ENCODE measurements around the gene MBIP. TPM values are rescaled to one million over a fixed set of nuclear protein-coding genes. Genes with fewer than 3 reads are reported as not detected.

Gene MBIP
- total RNA-seq, 1 donor from 2014 or later, result 20.3 TPM

DNA sequence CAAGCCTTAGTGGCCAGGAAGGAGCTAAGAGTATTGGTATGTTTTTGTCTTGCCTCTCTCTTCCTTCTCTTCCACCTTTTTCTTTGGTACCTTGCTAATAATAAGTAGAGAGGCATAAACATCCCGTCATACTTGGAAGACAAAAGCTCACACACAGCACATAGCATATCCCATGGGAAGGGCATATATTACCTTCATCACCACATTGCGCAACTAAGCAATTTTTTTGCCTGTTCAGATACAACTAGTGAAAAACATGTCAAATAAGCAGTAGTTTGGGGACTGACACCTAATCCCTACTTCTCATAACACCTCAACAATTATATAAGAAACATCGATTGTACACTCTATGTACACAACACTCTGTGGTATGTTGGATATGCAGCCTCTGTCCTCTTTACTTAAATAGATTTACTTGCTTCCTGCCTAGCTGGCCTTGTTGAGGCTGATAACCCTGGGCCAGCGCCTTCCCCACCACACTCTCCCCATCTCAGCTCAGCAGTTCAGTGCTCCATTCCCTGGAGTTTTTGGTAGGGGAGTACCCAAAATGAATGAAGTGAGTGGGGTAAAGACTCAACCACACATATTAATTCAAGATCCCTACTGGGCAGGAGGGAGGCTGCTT lies 35.4 kb downstream of the MBIP start:
- TF ChIP-seq, protein P1, sequence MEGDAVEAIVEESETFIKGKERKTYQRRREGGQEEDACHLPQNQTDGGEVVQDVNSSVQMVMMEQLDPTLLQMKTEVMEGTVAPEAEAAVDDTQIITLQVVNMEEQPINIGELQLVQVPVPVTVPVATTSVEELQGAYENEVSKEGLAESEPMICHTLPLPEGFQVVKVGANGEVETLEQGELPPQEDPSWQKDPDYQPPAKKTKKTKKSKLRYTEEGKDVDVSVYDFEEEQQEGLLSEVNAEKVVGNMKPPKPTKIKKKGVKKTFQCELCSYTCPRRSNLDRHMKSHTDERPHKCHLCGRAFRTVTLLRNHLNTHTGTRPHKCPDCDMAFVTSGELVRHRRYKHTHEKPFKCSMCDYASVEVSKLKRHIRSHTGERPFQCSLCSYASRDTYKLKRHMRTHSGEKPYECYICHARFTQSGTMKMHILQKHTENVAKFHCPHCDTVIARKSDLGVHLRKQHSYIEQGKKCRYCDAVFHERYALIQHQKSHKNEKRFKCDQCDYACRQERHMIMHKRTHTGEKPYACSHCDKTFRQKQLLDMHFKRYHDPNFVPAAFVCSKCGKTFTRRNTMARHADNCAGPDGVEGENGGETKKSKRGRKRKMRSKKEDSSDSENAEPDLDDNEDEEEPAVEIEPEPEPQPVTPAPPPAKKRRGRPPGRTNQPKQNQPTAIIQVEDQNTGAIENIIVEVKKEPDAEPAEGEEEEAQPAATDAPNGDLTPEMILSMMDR (IDR thresholded peaks at IDR 0.05; ENCODE audit: insufficient read depth, low read length, poor library complexity, severe bottlenecking), result no peak
- H3K27me3 ChIP-seq (ENCODE audit: control insufficient read depth, insufficient read depth, low read length), result no peaks in the 10 kb centered on the region
- H3K36me3 ChIP-seq (ENCODE audit: control insufficient read depth, insufficient read depth, low read length), result no peaks in the 10 kb centered on the region
- no peak for DNase-seq (ENCODE audit: low read depth)
- H3K4me3 ChIP-seq (ENCODE audit: low read depth, low read length), result no peak overlapping the region

DNA sequence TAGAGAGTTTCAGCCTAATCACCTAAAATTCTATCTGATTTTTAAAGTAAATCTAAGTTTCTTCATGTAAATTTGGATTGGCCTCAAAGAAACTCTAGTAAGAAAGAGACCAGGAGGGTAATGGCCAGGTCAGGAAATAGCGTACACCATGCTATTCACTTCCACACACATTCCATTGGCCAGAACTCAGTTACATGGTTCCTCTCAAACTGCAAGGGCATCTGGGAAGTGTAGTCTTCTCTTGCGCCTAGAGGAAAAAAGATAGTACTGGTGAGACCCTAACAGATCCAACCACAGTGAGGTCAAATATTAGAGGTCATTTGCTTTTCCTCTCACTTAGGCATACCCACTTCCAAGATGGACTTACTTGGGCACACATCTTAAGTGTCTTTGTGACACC lies 39.1 kb downstream of the MBIP start:
- Histone ChIP-seq H3K4me3 (ENCODE audit: low read depth, low read length) (no peak overlapping the region), H3K27me3 (ENCODE audit: control insufficient read depth, insufficient read depth, low read length) (no peaks in the 10 kb centered on the region), H3K36me3 (ENCODE audit: control insufficient read depth, insufficient read depth, low read length) (no peaks in the 10 kb centered on the region)
- DNase-seq (ENCODE audit: low read depth), result no peak
- TF ChIP-seq, protein P1 (IDR thresholded peaks at IDR 0.05; ENCODE audit: insufficient read depth, low read length, poor library complexity, severe bottlenecking), result no peak

DNA sequence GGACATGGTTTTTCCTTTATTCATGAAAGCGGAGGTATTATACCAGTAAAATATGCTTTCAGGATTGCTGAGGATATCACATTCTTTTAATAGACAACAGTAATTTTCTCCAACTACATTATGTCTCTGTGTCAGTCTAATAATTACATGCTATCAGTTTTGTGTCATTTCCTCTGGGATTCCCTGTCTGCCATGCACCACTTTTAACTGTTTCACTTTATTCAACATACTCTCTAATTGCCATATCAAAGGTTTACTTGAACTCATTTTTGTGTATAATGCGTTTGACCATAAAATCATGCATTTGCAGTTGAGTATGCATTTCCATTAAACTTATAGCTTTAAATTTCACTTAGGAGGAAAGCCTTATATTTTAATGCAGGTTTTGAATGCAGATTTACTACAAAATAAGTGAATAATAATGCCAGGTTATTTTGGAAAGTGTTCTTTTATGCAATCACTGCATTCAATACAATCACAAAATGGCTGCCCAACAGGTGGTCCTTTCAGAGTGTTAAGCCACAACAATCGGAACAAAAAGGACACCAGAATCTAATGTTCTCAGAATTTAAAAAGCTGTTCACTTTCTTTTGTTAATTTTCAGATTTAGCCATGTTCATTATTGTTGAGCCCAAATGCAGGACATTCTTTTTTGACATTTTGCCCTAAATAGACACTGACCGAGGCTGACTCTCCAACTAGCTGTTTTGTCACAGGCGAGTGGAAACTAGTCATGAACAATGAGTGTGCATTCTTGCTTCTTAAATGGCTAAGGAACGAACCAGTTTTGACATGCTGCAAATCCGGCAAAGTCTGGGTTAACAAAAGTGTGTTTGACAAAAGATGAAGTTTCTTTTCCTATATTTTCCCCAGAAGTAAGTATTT lies 40.9 kb downstream of the MBIP start:
- Histone ChIP-seq H3K4me3 (ENCODE audit: low read depth, low read length) (no peak overlapping the region), H3K27me3 (ENCODE audit: control insufficient read depth, insufficient read depth, low read length) (no peaks in the 10 kb centered on the region), H3K36me3 (ENCODE audit: control insufficient read depth, insufficient read depth, low read length) (no peaks in the 10 kb centered on the region)
- TF ChIP-seq, protein P1 (IDR thresholded peaks at IDR 0.05; ENCODE audit: insufficient read depth, low read length, poor library complexity, severe bottlenecking), result no peak
- DNase-seq (ENCODE audit: low read depth), result no peak

DNA sequence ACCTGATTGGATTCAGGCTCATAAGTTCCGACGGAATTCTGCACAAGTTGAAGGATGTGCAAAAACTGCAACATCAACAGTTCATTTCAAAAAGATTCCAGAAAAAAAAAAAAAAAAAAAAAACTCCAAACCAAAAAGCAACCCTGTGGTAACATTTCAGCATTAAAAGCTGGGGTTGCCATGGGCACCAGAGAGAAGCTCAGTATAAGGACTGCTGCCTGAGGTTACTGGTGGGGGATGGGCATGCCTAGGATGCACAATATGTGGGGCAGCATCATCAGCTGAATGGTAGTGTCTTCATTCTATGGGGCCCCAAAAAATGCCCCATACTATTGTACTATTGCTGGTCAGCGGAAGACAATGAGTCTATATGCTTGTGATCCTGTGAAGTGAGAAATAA lies 44.7 kb downstream of the MBIP start:
- TF ChIP-seq, protein P1 (IDR thresholded peaks at IDR 0.05; ENCODE audit: insufficient read depth, low read length, poor library complexity, severe bottlenecking), result no peak
- H3K4me3 ChIP-seq (ENCODE audit: low read depth, low read length), result no peak overlapping the region
- no peaks in the 10 kb centered on the region for H3K36me3 ChIP-seq (ENCODE audit: control insufficient read depth, insufficient read depth, low read length)
- peaks cover 11% of the 10 kb centered on the region for H3K27me3 ChIP-seq (ENCODE audit: control insufficient read depth, insufficient read depth, low read length)
- DNase-seq (ENCODE audit: low read depth), result no peak

DNA sequence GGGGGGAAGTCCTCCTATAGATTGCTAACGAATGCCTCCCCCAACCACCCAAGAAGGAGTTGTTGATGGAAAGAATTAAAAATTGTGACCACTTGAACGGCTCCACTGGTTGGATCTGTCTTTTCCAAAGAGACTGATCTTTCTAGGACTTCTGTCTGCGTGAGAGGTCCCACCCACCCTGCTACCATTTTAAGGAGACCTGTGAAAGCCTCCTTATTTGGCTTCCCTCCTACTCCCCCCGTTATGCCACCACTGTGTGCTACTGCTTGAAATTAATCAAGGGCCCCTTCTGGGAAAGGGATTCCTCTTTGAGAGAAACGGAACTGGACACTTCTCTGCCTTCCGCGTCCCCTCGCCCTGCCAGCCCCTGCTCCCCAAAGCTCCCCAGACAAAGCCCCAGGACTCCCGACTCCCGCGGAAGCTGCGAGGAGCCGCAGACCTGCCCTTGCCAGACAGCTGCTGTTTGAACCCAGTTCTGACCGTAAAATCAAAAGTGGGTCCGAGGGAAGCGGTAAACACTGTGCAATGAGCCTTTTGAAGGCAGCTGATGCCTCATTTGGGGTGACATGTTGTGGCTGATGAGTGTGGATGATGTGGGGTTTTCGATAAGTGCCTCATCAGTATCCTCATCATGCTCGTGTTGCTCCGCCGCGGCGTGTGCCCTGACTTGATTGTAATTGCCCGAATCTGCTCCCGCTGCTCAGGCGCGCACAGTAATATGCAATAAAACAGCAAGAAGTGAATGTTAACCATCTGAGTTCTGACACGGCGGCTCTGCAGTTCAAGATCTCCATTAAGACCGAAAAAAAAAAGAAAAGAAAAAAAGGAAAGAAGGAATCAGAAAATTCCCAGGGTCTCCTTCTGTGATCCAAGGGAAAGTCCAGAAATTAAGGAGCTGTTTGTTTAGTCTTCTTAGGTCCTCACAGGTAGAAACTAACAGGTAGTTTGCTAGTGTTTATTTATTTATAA lies 48.2 kb downstream of the MBIP start:
- TF ChIP-seq, protein P1 (IDR thresholded peaks at IDR 0.05; ENCODE audit: insufficient read depth, low read length, poor library complexity, severe bottlenecking), result no peak
- DNase-seq (ENCODE audit: low read depth), result no peak
- H3K27me3 ChIP-seq (ENCODE audit: control insufficient read depth, insufficient read depth, low read length), result peaks cover 11% of the 10 kb centered on the region
- H3K36me3 ChIP-seq (ENCODE audit: control insufficient read depth, insufficient read depth, low read length), result no peaks in the 10 kb centered on the region
- peak overlapping the region; percentile 39 for H3K4me3 ChIP-seq (ENCODE audit: low read depth, low read length)
